GM18520 (cell line): ENCODE data around the gene SGK2.
A peak's percentile ranks its signal among the peaks of the same experiment; 100 is the strongest.
"Not testable (repeated sequence)": the region's sequence is repeated elsewhere in the genome, so short reads cannot be mapped to it uniquely, and the experiment has no call there.

Experiments
- ATAC-seq: cut with Tn5 transposase; IDR thresholded peaks from one replicate; pipeline ENCODE4 v1.9.1; 2021; ENCODE audit not compliant: unreplicated experiment

Gene SGK2

DNA sequence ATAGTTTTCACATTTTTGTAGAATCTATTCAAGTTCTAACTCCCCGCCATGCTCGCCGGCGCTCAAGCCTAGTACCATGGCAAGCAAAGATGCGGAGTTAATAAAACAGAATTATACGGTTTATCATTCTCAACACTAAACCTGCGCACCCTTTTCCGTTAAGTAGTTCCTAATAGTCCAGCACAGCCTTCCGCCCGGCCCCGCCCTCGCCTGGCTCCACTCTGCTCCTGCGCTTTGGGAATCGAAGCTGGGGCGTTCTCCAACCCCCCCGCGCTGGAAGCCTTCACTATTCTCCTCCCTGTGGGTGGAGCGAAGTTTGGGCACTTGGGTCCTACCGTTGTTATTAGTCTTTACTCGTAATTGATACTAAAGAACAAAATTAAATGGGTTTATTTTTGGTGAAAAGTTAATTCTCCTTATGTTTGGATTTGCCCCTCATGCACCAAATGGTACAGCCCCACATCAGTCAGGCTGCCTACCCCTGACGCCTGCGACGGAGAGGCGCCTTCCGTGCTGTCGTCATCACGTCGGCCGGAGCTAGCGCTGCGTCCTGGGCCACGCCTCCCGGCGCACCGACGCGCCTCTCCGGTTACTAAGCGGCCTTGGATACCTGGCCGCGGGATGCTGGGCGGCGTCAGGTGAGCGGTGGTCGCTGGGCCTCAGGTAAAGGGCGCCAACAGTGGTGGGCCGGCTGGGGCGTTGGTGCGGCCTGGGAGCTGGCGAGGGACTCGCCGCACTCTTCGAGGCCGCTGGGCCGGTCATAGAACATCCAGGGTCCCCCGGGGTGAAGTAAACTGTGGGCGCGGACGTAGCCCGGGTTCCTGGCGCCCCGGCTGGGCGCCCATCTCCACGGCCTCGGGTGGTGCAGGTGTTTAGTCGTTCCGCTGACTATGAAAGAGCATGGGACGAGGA is 31.8 kb downstream of the SGK2 start, which contains the start of gene IFT52:
TSS of gene IFT52 (plus strand) at position 546 of the 912 bp plus-strand sequence. CDS start 3,762 bp downstream, outside the sequence.
- ATAC-seq: peak; percentile 99

DNA sequence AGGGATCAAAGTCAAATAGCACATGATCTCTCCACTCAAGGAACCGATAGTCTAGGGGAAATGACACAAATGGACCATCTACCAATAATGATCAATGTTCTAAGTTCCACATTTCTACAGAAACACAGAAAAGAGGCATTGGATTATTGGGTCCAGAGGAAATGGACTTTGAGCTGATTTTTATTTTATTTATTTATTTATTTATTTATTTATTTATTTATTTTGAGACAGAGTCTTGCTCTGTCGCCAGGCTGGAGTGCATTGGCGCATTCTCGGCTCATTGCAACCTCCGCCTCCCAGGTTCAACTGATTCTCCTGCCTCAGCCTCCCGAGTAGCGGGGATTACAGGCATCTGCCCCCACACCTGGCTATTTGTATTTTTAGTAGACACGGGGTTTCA is 43.1 kb downstream of the SGK2 start:
- not testable (repeated sequence) for ATAC-seq

DNA sequence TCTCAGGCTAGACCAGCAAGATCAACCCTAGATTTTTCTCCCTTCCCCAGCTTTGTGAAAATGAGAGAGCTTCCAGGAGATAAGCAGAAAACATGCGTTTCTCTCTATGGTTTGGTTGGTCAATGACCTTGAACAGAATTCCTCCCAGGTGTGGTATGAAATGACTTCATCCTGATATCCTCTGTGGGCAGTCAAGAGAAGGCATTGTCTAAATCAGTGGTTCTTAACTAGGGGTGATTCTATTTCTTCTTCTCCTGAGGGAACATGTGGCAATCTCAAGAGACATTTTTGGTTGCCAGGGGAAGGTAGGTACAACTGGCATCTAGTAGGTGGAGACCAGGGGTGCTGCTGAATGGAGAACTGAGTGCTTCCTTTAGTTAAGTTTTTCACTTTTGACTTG is 44.3 kb downstream of the SGK2 start:
- no peak for ATAC-seq

DNA sequence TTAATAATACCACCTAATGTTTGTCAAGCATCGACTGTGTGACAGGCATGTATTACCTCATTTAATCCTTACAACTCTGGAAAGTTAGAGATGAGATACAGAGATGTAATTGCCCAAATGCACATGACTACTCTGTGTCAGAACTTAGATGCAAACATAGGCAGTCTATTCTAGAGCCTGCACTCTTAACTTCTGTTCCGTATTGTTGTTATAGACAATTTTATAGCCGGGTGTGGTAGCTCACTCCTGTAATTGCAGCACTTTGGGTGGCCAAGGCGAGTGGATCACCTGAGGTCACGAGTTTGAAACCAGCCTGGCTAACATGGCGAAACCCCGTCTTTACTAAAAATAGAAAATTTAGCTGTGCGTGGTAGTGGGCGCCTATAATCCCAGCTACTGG is 46.9 kb downstream of the SGK2 start:
- no peak for ATAC-seq

DNA sequence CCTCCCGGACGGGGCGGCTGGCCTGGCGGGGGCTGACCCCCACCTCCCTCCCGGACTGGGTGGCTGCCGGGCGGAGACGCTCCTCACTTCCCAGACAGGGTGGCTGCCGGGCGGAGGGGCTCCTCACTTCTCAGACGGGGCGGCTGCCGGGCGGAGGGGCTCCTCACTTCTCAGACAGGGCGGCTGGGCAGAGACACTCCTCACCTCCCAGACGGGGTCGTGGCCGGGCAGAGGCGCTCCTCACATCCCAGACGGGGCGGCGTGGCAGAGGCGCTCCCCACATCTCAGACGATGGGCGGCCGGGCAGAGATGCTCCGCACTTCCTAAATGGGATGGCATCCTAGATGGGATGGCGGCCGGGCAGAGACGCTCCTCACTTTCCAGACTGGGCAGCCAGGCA is 48.5 kb downstream of the SGK2 start:
- ATAC-seq: not testable (repeated sequence)

DNA sequence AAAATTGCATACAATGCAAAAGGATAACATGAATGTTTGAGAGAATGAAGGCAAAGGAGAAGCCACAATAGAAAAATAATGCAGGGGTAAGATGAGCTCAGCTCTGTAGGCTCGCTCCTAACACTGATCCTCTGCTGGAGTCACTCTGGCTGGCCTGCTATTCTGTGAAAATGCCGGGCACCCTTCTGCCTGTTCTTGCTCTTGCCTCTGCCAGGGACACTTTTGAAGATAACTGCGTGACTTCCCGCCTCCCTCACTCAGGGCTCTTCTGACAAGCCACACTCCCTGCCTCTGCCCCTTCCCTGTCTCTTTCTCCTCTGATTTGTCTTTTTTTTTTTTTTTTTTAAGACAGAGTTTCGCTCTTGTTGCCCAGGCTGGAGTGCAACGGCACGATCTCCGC is 72.8 kb downstream of the SGK2 start:
- no peak for ATAC-seq
